Activated CD8-positive, alpha-beta memory T cell treated with anti-CD3 and anti-CD28 coated beads, Interleukin-2, amount 50 U/mL, for 24 hours (primary cell): Measurements from ENCODE around the gene RSF1.

Experiments used
- DNase-seq: peaks from one replicate; pipeline ENCODE4 v3.0.0-alpha.2; 2020; ENCODE audit errors: extremely low read depth

RSF1 gene

GRCh38 chr11:77619576-77620198 lies 200.8 kb downstream of the RSF1 start:
- no peak for DNase-seq

- DNase-seq: no peak
These were observed 202.6 kb downstream of the RSF1 start for GRCh38 chr11:77617892-77618291.

GRCh38 chr11:77611921-77612320 lies 208.6 kb downstream of the RSF1 start:
- DNase-seq: no peak
